Prostate gland (tissue), 2 donors: ENCODE data around the gene DVL3.

Experiments used
- POLR2A ChIP-seq: fragments of 450-650 bp; IDR thresholded peaks from one replicate; pipeline ENCODE4 v1.6.1; 2016; ENCODE audit warnings: antibody characterized with exemption, mild to moderate bottlenecking
- POLR2AphosphoS5 ChIP-seq: sonication (generic); formaldehyde crosslinking; IDR thresholded peaks from one replicate; pipeline ENCODE4 v1.6.1; 2017; ENCODE audit warnings: antibody characterized with exemption
- TF ChIP-seq, protein P1 (sequence below), 4 experiments: fragments of 200-600 bp in 2 of 4; fragments of 450-650 bp in 2 of 4; sonication (generic) in 2 of 4; IDR thresholded peaks; 1 replicate in 3 of 4; 2 replicates in 1 of 4; pipeline ENCODE4 v1.5.1; 2016 to 2019; ENCODE audit warnings: antibody characterized with exemption in 4 of 4, mild to moderate bottlenecking in 2 of 4, moderate library complexity in 2 of 4

- TF ChIP-seq, protein P1, sequence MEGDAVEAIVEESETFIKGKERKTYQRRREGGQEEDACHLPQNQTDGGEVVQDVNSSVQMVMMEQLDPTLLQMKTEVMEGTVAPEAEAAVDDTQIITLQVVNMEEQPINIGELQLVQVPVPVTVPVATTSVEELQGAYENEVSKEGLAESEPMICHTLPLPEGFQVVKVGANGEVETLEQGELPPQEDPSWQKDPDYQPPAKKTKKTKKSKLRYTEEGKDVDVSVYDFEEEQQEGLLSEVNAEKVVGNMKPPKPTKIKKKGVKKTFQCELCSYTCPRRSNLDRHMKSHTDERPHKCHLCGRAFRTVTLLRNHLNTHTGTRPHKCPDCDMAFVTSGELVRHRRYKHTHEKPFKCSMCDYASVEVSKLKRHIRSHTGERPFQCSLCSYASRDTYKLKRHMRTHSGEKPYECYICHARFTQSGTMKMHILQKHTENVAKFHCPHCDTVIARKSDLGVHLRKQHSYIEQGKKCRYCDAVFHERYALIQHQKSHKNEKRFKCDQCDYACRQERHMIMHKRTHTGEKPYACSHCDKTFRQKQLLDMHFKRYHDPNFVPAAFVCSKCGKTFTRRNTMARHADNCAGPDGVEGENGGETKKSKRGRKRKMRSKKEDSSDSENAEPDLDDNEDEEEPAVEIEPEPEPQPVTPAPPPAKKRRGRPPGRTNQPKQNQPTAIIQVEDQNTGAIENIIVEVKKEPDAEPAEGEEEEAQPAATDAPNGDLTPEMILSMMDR (IDR thresholded peaks at IDR 0.05), result no peak
- TF ChIP-seq POLR2A, result no peak
- TF ChIP-seq POLR2AphosphoS5, result no peak
Observed at GRCh38 chr3:184143327-184143726, 11.8 kb upstream of the DVL3 start.
